HL-60/S4 (cell line): ENCODE results near the gene ABLIM2.
"Not testable (repeated sequence)": the region's sequence is repeated elsewhere in the genome, so short reads cannot be mapped to it uniquely, and the experiment has no call there.

Experiments
- in situ Hi-C: fragments of 300-500 bp; cut with MboI; formaldehyde crosslinking; loops from 2 replicates; pipeline ENCODE4 v1.14.3; 2022; ENCODE audit warnings: low sequenced_read_pairs

ABLIM2 gene

GRCh38 chr4:7950301-7951092, 208.1 kb downstream of the ABLIM2 start:
- in situ Hi-C loops, result no loop called here

GRCh38 chr4:7949759-7950158, 208.9 kb downstream of the ABLIM2 start:
- in situ Hi-C loops, result no loop called here

- in situ Hi-C loops, result no loop called here
Measured at GRCh38 chr4:7947927-7948326, 210.7 kb downstream of the ABLIM2 start.

GRCh38 chr4:7945709-7946380, 212.8 kb downstream of the ABLIM2 start:
- in situ Hi-C loops, result no loop called here

GRCh38 chr4:7944599-7945220, 213.9 kb downstream of the ABLIM2 start:
- in situ Hi-C loops, result no loop called here

GRCh38 chr4:7943688-7944087, 214.9 kb downstream of the ABLIM2 start:
- in situ Hi-C loops, result not testable (repeated sequence)

GRCh38 chr4:7943211-7943610, 215.4 kb downstream of the ABLIM2 start:
- in situ Hi-C loops, result no loop called here

GRCh38 chr4:7941965-7942496, 216.6 kb downstream of the ABLIM2 start:
- in situ Hi-C loops, result no loop called here

- in situ Hi-C loops, result no loop called here
Measured at GRCh38 chr4:7941111-7941964, 217.3 kb downstream of the ABLIM2 start.

- in situ Hi-C loops, result no loop called here
Measured at GRCh38 chr4:7939377-7940108, 219.1 kb downstream of the ABLIM2 start, which contains the start of gene AFAP1. Gene AFAP1 (minus strand): TSS chr4:7939861. CDS start chr4:7872078, 67,783 bp downstream.

- in situ Hi-C loops, result no loop called here
Measured at GRCh38 chr4:7938609-7939376, 219.8 kb downstream of the ABLIM2 start.

GRCh38 chr4:7938266-7938608, 220.4 kb downstream of the ABLIM2 start:
- in situ Hi-C loops, result no loop called here

- in situ Hi-C loops, result no loop called here
Measured at GRCh38 chr4:7937006-7937405, 221.6 kb downstream of the ABLIM2 start.

GRCh38 chr4:7933651-7934510, 224.7 kb downstream of the ABLIM2 start:
- in situ Hi-C loops, result no loop called here

- in situ Hi-C loops, result no loop called here
Measured at GRCh38 chr4:7932287-7932686, 226.3 kb downstream of the ABLIM2 start.

- in situ Hi-C loops, result no loop called here
Measured at GRCh38 chr4:7929118-7929951, 229.3 kb downstream of the ABLIM2 start.

- in situ Hi-C loops, result no loop called here
Measured at GRCh38 chr4:7928711-7929110, 229.9 kb downstream of the ABLIM2 start.

- in situ Hi-C loops, result no loop called here
Measured at GRCh38 chr4:7926822-7927221, 231.8 kb downstream of the ABLIM2 start.
